ENCODE data around the gene BUD31. TPM values are rescaled to one million over a fixed set of nuclear protein-coding genes. Genes with fewer than 3 reads are reported as not detected.
"Not testable (repeated sequence)": the region's sequence is repeated elsewhere in the genome, so short reads cannot be mapped to it uniquely, and the experiment has no call there.

Gene BUD31
- total RNA-seq = 32.9 TPM

DNA sequence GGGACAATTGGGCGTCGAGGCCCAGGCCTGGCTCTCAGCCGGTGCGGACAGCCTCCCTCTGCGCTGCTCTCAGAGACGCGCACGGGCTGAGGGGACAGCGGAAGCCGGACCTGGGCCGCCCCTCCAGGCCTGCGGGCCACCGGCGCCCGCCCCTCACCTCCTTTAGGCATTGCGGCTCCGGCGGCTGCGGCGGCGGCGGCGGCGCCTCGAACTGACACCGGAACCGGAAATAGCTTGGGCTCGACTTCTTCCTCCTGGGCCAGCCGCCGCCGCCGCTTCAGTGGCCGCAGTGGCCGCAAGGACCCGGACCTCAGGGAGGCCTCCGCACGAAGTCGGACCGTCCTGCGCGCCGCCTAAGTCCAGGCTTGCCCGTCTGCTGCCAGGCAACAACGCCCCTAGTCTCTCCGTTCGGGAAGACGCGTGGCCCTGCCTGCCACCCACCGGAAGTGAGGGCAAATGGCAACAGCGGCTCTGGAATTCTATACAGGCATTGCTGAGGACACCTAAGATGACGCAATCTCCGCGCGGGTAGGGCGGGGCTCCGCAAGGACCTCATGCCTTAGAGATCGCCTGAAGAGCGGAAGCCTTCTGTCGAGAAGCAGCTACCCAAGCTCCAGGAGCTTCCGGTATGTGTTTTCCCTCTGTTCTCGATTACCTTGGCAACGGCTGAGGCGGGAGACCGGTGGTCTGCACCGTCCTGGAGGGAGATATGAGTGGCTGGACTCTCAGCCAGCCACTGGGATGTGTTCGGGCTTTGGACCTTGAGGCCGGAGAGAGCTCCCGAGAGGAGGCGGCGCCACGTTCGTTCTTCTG lies at the start of gene BUD31, which contains the start of gene PDAP1:
Gene BUD31, plus strand, starts transcription at position 591 of the 813 bp plus-strand sequence. CDS start 2,124 bp downstream, outside the sequence.
Gene PDAP1, minus strand, starts transcription at position 219 of the 813 bp plus-strand sequence. Its CDS starts 49 bp downstream, at position 170.
- DNase-seq (ENCODE audit: low read depth in 2 of 3, low spot score in 2 of 3) = peak; percentile 94 to 99 (median 96)

DNA sequence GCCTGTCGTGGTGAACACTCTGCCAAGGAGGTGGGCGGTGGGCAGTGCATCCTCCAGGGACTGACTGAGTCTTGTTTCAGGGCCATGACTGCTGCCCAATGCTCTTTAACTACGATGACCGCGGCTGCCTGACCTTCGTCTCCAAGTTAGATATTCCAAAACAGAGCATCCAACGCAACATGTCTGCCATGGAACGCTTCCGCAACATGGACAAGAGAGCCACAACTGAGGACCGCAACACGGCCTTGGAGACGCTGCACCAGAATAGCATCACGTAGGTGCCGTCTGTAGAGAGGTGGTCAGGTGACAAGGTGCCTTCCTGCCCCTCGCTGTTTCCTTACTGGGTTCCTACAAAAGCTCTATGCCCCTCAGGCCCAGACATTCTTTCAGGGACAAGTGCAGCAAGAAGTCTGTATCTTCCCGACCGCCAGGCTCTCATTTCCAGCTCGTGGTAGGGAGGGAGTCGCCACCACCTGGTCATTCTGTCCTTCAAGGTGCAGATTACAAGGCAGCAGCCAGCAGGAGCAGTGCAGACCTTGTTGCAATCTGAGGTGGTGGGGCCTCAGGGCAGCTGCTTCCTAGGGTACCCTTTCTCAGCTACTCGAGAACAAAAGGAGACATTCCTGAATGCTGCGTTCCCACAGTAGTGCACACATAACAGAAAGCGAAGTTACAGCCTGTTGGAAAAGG lies 49.2 kb upstream of the BUD31 start:
- DNase-seq (ENCODE audit: low read depth in 2 of 3, low spot score in 2 of 3) = no peak

GRCh38 chr7:99362801-99363200 lies 46.0 kb upstream of the BUD31 start:
- no peak for DNase-seq (ENCODE audit: low read depth in 2 of 3, low spot score in 2 of 3)

DNA sequence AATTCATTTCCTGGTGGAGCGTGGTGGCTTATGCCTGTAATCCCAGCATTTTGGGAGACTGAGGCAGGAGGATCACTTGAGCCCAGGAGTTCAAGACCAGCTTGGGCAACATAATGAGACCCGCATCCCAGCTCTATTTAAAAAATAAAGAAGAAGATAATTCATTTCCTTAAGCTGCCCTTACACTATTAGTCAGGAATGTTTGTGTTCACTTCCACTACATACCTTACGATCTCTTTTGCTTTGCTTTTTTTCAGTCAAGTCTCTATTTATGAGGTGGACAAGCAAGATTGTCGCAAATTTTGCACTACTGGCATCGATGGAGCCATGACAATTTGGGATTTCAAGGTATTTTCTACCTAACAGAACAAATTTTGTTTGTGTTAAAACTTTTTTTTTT lies 45.5 kb upstream of the BUD31 start:
- DNase-seq (ENCODE audit: low read depth in 2 of 3, low spot score in 2 of 3) = no peak

GRCh38 chr7:99365318-99366141 lies 43.2 kb upstream of the BUD31 start:
- peak in 2 of 3 donors; percentile 42 to 52 for DNase-seq (ENCODE audit: low read depth in 2 of 3, low spot score in 2 of 3)

GRCh38 chr7:99366646-99367045 lies 42.1 kb upstream of the BUD31 start:
- no peak for DNase-seq (ENCODE audit: low read depth in 2 of 3, low spot score in 2 of 3)

- DNase-seq (ENCODE audit: low read depth in 2 of 3, low spot score in 2 of 3) = no peak
Measured at GRCh38 chr7:99368750-99369389, 39.9 kb upstream of the BUD31 start.

- no peak for DNase-seq (ENCODE audit: low read depth in 2 of 3, low spot score in 2 of 3)
Measured at GRCh38 chr7:99369767-99370391, 38.9 kb upstream of the BUD31 start.

- no peak for DNase-seq (ENCODE audit: low read depth in 2 of 3, low spot score in 2 of 3)
Measured at GRCh38 chr7:99371376-99371920, 37.3 kb upstream of the BUD31 start.

GRCh38 chr7:99372275-99373090 lies 36.3 kb upstream of the BUD31 start:
- no peak for DNase-seq (ENCODE audit: low read depth in 2 of 3, low spot score in 2 of 3)

DNA sequence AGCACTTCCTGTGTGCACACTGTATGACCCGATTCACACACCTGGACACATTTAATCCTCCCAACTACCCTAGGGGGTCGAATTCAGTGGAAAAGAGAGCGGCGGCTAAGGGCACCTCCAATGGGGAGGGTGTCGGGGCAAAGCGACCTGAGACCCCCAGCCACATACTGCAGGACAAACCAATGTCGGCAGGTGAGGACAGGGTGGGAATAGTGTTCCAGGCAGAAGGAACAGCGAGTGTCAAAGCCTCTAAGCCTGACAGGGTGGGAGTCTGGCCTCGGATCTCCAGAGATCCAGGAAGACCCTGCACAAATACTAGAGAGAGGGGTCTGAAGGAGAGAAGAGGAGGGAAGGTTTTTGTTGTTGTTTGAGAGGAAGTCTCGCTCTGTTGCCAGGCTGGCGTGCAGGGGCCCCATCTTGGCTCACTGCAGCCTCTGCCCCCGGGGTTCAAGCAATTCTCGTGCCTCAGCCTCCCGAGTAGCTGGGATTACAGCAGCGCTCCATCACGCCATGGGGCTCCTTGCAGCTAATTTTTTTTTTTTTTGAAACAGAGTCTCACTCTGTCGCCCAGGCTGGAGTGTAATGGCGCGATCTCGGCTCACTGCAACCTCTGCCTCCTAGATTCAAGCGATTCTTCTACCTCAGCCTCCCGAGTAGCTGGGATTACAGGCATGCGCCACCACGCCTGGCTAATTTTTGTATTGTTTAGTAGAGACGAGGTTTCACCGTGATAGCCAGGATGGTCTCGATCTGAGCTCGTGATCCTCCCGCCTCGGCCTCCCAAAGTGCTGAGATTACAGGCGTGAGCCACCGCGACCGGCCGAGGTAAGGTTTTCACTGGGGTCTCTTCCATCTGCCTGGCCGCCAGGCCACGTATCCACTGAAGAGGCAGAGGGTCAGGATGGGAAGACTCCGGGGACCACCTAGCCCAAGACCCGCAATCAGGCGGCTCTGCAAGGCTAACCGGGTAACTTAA lies 35.4 kb upstream of the BUD31 start:
- no peak for DNase-seq (ENCODE audit: low read depth in 2 of 3, low spot score in 2 of 3)

DNA sequence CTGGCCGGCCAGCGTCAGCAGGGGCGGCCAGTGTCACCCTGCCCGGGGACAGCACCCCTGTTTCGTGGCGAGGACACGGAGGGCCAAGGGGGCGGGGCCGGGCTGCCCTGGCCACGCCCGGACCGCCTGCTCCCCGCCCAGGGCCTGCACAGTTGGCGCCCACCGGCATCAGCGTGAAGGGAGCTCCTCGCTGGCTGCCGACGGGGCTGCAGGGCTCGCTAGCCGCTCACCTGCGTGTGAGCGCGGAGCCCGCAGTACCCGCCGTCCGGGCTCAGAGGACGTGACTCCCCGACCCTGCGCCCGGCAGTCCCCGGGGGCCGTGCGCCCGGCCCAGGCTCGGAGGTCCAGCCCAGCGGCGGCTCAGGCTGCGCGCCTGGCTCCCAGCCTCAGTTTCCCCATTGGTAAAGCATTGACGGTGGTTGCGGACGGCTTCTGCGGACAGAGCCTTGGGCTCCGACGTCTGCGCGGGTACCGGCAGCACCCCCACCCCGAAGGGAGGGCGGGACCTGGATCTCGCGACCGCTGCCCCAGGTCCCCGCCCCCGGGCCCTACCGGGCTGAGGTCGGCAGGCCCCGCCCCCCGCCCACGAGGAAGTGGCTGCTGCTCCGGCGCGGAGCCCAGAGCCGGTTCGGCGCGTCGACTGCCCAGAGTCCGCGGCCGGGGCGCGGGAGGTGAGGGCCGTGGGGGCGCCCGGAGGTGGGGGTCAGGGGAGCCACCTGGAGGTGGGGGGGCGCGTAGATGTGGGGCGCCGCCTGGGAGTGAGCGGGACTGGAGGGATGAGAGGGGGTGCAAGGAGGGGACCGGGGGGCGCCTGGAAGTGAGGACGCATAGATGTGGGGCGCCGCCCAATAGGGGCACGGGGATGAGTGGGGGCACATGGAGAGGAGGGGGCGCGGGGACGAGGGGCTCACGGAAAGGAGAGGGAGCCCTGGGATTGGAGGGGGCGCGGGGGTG lies 34.4 kb upstream of the BUD31 start, which contains the start of gene ARPC1B:
Gene ARPC1B, plus strand, starts transcription at position 620 of the 954 bp plus-strand sequence. CDS start 10,985 bp downstream, outside the sequence.
- DNase-seq (ENCODE audit: low read depth in 2 of 3, low spot score in 2 of 3) = peak; percentile 67 to 86 (median 83)

GRCh38 chr7:99375070-99375807 lies 33.5 kb upstream of the BUD31 start:
- peak in 2 of 3 donors; percentile 66 to 70 for DNase-seq (ENCODE audit: low read depth in 2 of 3, low spot score in 2 of 3)

- DNase-seq (ENCODE audit: low read depth in 2 of 3, low spot score in 2 of 3) = peak in 2 of 3 donors; percentile 73 to 82
Measured at GRCh38 chr7:99379043-99379577, 29.7 kb upstream of the BUD31 start.

DNA sequence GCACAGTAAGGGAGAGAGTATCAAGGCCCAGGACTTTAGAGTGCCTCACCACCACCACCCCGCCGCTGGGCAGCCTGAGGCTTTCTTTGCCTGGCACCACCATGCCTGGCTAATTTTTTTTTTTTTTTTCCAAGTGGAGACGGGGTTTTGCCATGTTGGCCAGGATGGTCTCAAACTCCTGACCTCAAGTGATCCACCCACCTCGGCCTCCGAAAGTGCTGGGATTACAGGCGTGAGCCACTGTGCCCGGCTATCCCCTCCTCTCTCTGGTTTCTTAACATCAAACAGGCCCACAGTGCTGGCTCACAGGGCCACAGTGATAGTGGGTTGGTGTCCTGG lies 29.1 kb upstream of the BUD31 start:
- DNase-seq (ENCODE audit: low read depth in 2 of 3, low spot score in 2 of 3) = not testable (repeated sequence)
